ENCODE results near the gene CT45A2.
"Not testable (repeated sequence)": the region's sequence is repeated elsewhere in the genome, so short reads cannot be mapped to it uniquely, and the experiment has no call there.

Gene CT45A2, protein sequence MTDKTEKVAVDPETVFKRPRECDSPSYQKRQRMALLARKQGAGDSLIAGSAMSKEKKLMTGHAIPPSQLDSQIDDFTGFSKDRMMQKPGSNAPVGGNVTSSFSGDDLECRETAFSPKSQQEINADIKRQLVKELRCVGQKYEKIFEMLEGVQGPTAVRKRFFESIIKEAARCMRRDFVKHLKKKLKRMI

DNA sequence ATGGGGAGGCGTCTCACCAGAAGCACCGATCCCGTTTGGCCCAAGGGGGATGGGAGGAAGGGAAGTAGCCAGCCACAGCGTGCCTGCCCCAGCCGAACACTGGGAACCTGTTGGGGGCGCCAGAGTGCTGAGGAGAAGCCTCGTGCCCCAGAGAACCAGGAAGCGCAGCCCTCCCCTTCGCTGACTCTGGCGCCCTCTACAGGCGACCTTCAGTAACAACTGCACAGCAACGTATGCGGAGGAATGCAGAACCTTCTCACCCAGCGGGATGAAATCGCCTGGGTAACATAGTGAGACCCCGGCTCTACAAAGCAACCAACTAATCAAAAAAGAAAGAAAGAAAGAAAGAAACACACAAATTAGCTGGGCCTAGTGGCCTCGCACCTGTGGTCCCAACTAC is at the start of gene CT45A2:
CT45A2 (minus strand) TSS at position 101 of the 400 bp plus-strand sequence. CDS start 3,747 bp downstream, outside the sequence.
- not testable (repeated sequence) for DNase-seq (ENCODE audit: extremely low read depth in 1 of 2, low read depth in 1 of 2)

DNA sequence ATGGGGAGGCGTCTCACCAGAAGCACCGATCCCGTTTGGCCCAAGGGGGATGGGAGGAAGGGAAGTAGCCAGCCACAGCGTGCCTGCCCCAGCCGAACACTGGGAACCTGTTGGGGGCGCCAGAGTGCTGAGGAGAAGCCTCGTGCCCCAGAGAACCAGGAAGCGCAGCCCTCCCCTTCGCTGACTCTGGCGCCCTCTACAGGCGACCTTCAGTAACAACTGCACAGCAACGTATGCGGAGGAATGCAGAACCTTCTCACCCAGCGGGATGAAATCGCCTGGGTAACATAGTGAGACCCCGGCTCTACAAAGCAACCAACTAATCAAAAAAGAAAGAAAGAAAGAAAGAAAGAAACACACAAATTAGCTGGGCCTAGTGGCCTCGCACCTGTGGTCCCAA is 34.6 kb upstream of the CT45A2 start, which contains the start of gene CT45A8:
CT45A8 (minus strand) TSS at position 101 of the 400 bp plus-strand sequence. CDS start 3,755 bp downstream, outside the sequence.
- DNase-seq (ENCODE audit: extremely low read depth in 1 of 2, low read depth in 1 of 2), result not testable (repeated sequence)

DNA sequence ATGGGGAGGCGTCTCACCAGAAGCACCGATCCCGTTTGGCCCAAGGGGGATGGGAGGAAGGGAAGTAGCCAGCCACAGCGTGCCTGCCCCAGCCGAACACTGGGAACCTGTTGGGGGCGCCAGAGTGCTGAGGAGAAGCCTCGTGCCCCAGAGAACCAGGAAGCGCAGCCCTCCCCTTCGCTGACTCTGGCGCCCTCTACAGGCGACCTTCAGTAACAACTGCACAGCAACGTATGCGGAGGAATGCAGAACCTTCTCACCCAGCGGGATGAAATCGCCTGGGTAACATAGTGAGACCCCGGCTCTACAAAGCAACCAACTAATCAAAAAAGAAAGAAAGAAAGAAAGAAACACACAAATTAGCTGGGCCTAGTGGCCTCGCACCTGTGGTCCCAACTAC is 17.4 kb upstream of the CT45A2 start, which contains the start of gene CT45A7:
CT45A7 (minus strand) TSS at position 101 of the 400 bp plus-strand sequence. CDS start 3,747 bp downstream, outside the sequence.
- not testable (repeated sequence) for DNase-seq (ENCODE audit: extremely low read depth in 1 of 2, low read depth in 1 of 2)

DNA sequence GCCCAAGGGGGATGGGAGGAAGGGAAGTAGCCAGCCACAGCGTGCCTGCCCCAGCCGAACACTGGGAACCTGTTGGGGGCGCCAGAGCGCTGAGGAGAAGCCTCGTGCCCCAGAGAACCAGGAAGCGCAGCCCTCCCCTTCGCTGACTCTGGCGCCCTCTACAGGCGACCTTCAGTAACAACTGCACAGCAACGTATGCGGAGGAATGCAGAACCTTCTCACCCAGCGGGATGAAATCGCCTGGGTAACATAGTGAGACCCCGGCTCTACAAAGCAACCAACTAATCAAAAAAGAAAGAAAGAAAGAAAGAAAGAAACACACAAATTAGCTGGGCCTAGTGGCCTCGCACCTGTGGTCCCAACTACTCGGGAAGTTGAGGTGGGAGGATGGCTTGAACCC is 17.1 kb downstream of the CT45A2 start, which contains the start of gene CT45A6:
CT45A6 (minus strand) TSS at position 101 of the 400 bp plus-strand sequence. CDS start 3,794 bp downstream, outside the sequence.
- DNase-seq (ENCODE audit: extremely low read depth in 1 of 2, low read depth in 1 of 2), result not testable (repeated sequence)

DNA sequence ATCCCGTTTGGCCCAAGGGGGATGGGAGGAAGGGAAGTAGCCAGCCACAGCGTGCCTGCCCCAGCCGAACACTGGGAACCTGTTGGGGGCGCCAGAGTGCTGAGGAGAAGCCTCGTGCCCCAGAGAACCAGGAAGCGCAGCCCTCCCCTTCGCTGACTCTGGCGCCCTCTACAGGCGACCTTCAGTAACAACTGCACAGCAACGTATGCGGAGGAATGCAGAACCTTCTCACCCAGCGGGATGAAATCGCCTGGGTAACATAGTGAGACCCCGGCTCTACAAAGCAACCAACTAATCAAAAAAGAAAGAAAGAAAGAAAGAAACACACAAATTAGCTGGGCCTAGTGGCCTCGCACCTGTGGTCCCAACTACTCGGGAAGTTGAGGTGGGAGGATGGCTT is 34.4 kb downstream of the CT45A2 start, which contains the start of gene CT45A5:
CT45A5 (minus strand) TSS at position 101 of the 400 bp plus-strand sequence. CDS start 3,774 bp downstream, outside the sequence.
- not testable (repeated sequence) for DNase-seq (ENCODE audit: extremely low read depth in 1 of 2, low read depth in 1 of 2)

DNA sequence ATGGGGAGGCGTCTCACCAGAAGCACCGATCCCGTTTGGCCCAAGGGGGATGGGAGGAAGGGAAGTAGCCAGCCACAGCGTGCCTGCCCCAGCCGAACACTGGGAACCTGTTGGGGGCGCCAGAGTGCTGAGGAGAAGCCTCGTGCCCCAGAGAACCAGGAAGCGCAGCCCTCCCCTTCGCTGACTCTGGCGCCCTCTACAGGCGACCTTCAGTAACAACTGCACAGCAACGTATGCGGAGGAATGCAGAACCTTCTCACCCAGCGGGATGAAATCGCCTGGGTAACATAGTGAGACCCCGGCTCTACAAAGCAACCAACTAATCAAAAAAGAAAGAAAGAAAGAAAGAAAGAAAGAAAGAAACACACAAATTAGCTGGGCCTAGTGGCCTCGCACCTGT is 51.7 kb downstream of the CT45A2 start, which contains the start of gene CT45A3:
CT45A3 (minus strand) TSS at position 101 of the 400 bp plus-strand sequence. CDS start 3,747 bp downstream, outside the sequence.
- DNase-seq (ENCODE audit: extremely low read depth in 1 of 2, low read depth in 1 of 2), result not testable (repeated sequence)

Measured in activated CD8-positive, alpha-beta memory T cell treated with anti-CD3 and anti-CD28 coated beads for 1 hour (primary cell).